Naive thymus-derived CD4-positive, alpha-beta T cell (primary cell): ENCODE results near the gene TTC39C. TPM values are rescaled to one million over a fixed set of nuclear protein-coding genes. Genes with fewer than 3 reads are reported as not detected.
"Not testable (repeated sequence)": the region's sequence is repeated elsewhere in the genome, so short reads cannot be mapped to it uniquely, and the experiment has no call there.

Experiments
- ATAC-seq: fragments of 150-1000 bp; cut with Tn5 transposase; 2 replicates; pipeline ENCODE4 v1.10.0; 2021; ENCODE audit warnings: mild to moderate bottlenecking, moderate library complexity
- CTCF ChIA-PET: fragments of 350-600 bp; sonication (Branson Sonifier 250); formaldehyde crosslinking; loops from one replicate; lab custom pipeline; 2021; ENCODE audit warnings: antibody characterized with exemption; lab: Charles Lee
- POLR2A ChIA-PET: fragments of 350-600 bp; sonication (Branson Sonifier 250); formaldehyde crosslinking; loops from one replicate; lab custom pipeline; 2021; ENCODE audit warnings: antibody characterized with exemption, inconsistent platforms; lab: Charles Lee
- DNase-seq, 9 donors: peaks; one replicate each; pipeline versions ENCODE4 v3.0.0 to v3.0.0-alpha.2; 2020 to 2022; ENCODE audit warnings: mixed read lengths in 1 of 9
- H3K27ac ChIP-seq: one replicate; pipeline ENCODE4 v1.7.0; 2013; ENCODE audit warnings: mild to moderate bottlenecking, low read depth, low read length, moderate library complexity
- H3K27me3 ChIP-seq, 2 donors: one replicate each; pipeline ENCODE4 v1.7.0; 2013; ENCODE audit warnings: low read length in 2 of 2, mild to moderate bottlenecking in 2 of 2, moderate library complexity in 2 of 2; ENCODE audit not compliant: control insufficient read depth in 2 of 2, insufficient read depth in 2 of 2
- H3K36me3 ChIP-seq, 3 experiments: 1 replicate in 2 of 3; 2 replicates in 1 of 3; pipeline ENCODE4 v1.7.0; 2013; ENCODE audit warnings: low read length in 3 of 3, mild to moderate bottlenecking in 3 of 3, moderate library complexity in 1 of 3; ENCODE audit not compliant: insufficient read depth in 3 of 3, control insufficient read depth in 2 of 3
- H3K4me1 ChIP-seq, 2 donors: one replicate each; pipeline ENCODE4 v1.7.0; 2013; ENCODE audit warnings: low read length in 2 of 2, mild to moderate bottlenecking in 2 of 2, moderate library complexity in 1 of 2; ENCODE audit not compliant: control insufficient read depth in 2 of 2, insufficient read depth in 2 of 2
- H3K4me3 ChIP-seq: 2 replicates; pipeline ENCODE4 v1.7.0; 2013; ENCODE audit warnings: mild to moderate bottlenecking, low read length
- H3K9me3 ChIP-seq, 3 experiments: 1 replicate in 2 of 3; 2 replicates in 1 of 3; pipeline ENCODE4 v1.7.0; 2013; ENCODE audit warnings: low read length in 3 of 3; ENCODE audit not compliant: control insufficient read depth in 2 of 3
- H3K27ac Mint-ChIP-seq, 9 donors: one replicate each; pipeline ENCODE4 v1.8.0; 2020 to 2022; ENCODE audit warnings: mixed read lengths in 9 of 9, mild to moderate bottlenecking in 8 of 9, moderate library complexity in 5 of 9, inconsistent platforms in 2 of 9
- H3K27me3 Mint-ChIP-seq, 5 donors: one replicate each; pipeline ENCODE4 v1.8.0; 2021 to 2022; ENCODE audit warnings: mixed read lengths in 5 of 5, mild to moderate bottlenecking in 1 of 5
- H3K36me3 Mint-ChIP-seq, 5 donors: one replicate each; pipeline ENCODE4 v1.8.0; 2020 to 2022; ENCODE audit warnings: mixed read lengths in 5 of 5, mild to moderate bottlenecking in 3 of 5, inconsistent platforms in 1 of 5
- H3K4me1 Mint-ChIP-seq, 7 donors: one replicate each; pipeline ENCODE4 v1.8.0; 2020 to 2022; ENCODE audit warnings: mixed read lengths in 7 of 7, mild to moderate bottlenecking in 3 of 7, inconsistent platforms in 1 of 7
- H3K4me3 Mint-ChIP-seq, 10 donors: one replicate each; pipeline ENCODE4 v1.8.0; 2020 to 2022; ENCODE audit warnings: mild to moderate bottlenecking in 10 of 10, mixed read lengths in 10 of 10, moderate library complexity in 6 of 10, inconsistent platforms in 2 of 10
- H3K9me3 Mint-ChIP-seq, 11 donors: one replicate each; pipeline ENCODE4 v1.8.0; 2020 to 2022; ENCODE audit warnings: mixed read lengths in 11 of 11, mild to moderate bottlenecking in 4 of 11, inconsistent platforms in 1 of 11, moderate library complexity in 1 of 11
- intact Hi-C, 2 donors: fragments of 100-400 bp; cut with micrococcal nuclease; formaldehyde crosslinking; loops; one replicate each; pipeline ENCODE4 v1.15.1; 2023
- polyA plus RNA-seq, 2 donors: library from polyadenylated mRNA; unstranded; fragments of 300-500 nt; fragmentation: Illumina TruSeq; gene quantifications; one replicate each; pipeline ENCODE4 v1.2.3, GENCODE V29; 2021
- total RNA-seq, 6 experiments: library from RNA in 5 of 6; stranded (reverse) in 5 of 6; gene quantifications; 1 replicate in 5 of 6; 2 replicates in 1 of 6; pipeline ENCODE4 v1.2.3 and lab custom pipeline; 2021 to 2026

Gene TTC39C
- total and polyA plus RNA-seq, 7 experiments from 2014 or later, result 51.4 to 98.8 (median 87.7) TPM

DNA sequence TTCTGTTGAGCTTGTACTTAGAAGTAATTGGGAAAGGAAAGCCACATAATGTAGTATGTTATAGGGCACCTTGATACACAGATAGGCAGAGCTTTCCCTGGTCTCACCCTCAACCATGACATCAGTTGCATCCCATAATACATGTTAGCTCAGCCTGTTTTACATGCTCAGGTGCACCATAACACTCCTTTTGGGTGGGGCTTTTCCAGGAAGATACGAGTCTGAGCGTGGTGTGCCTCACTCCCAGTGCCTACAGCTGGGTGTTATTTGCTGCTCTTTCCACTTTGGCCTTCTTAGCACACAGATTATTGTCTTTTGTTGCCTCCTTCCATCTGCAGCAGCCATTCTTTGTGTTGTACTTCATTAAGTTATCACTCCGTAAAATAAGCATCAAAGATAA, 11.9 kb downstream of the TTC39C start:
- no peaks in the 10 kb centered on the region for H3K27me3 ChIP-seq
- Mint-ChIP-seq H3K27me3 (no peaks in the 10 kb centered on the region), H3K36me3 (peaks cover 1 to 40% (median 24%) of the 10 kb centered on the region in 5 donors), H3K9me3 (no peaks in the 10 kb centered on the region), H3K4me3 (peak overlapping the region in 8 of 10 donors; percentile 10 to 97 (median 30)), H3K4me1 (peaks cover 72 to 95% (median 88%) of the 10 kb centered on the region in 7 donors), H3K27ac (peak overlapping the region in 8 of 9 donors; percentile 0 to 72 (median 57))
- ATAC-seq (no peak), DNase-seq (no peak)
- H3K4me3 ChIP-seq, result no peak overlapping the region
- no peak overlapping the region for H3K27ac ChIP-seq
- H3K36me3 ChIP-seq, result peaks cover 0 to 14% (median 8%) of the 10 kb centered on the region in 3 experiments
- no peaks in the 10 kb centered on the region for H3K9me3 ChIP-seq
- ChIA-PET POLR2A (interaction anchor here (0.5 to 1.3 kb wide), 3 partner anchors 9 to 11 kb away, joined by 3 to 5 read pairs (median 4); no protein-coding TSS in a partner anchor), CTCF (interaction anchor here (0.6 kb wide), 1 partner anchor 21 kb away, joined by 6 read pairs; no protein-coding TSS in a partner anchor)
- intact Hi-C loops, result no loop called here
- peaks cover 55 to 56% of the 10 kb centered on the region in 2 donors for H3K4me1 ChIP-seq

GRCh38 chr18:24027156-24027827, 12.7 kb downstream of the TTC39C start:
- no peaks in the 10 kb centered on the region for H3K9me3 Mint-ChIP-seq
- H3K4me1 Mint-ChIP-seq, result peaks cover 72 to 95% (median 88%) of the 10 kb centered on the region in 7 donors
- no peaks in the 10 kb centered on the region for H3K27me3 ChIP-seq
- H3K27me3 Mint-ChIP-seq, result no peaks in the 10 kb centered on the region
- H3K27ac Mint-ChIP-seq, result peak overlapping the region in 3 of 9 donors; percentile 2 to 80 (median 6)
- ATAC-seq (peak; percentile 53), DNase-seq (no peak)
- no peaks in the 10 kb centered on the region for H3K9me3 ChIP-seq
- H3K36me3 Mint-ChIP-seq, result peaks cover 4 to 46% (median 18%) of the 10 kb centered on the region in 5 donors
- H3K4me3 ChIP-seq, result no peak overlapping the region
- intact Hi-C loops, result no loop called here
- H3K27ac ChIP-seq, result no peak overlapping the region
- peak overlapping the region in 4 of 10 donors; percentile 13 to 97 (median 48) for H3K4me3 Mint-ChIP-seq
- H3K4me1 ChIP-seq, result peaks cover 47 to 49% of the 10 kb centered on the region in 2 donors
- CTCF ChIA-PET, result no interaction called here
- POLR2A ChIA-PET, result interaction anchor here (0.5 to 1.3 kb wide), 2 partner anchors 9 to 10 kb away, joined by 3 to 4 read pairs; no protein-coding TSS in a partner anchor
- peaks cover 0 to 12% (median 8%) of the 10 kb centered on the region in 3 experiments for H3K36me3 ChIP-seq

DNA sequence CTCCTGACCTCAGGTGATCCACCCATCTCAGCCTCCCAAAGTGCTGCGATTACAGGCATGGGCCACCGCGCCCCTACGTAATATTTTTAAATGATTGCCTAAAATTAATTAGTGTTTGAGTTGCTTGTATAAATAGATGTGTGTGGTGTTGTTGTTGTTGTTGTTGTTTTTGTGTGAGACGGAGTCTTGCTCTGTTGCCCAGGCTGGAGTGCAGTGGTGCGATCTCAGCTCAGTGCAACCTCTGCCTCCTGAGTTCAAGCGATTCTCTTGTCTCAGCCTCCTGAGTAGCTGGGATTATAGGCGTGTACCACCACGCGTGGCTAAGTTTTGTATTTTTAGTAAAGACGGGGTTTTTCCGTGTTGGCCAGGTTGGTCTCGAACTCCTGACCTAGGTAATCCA, 14.4 kb downstream of the TTC39C start:
- not testable (repeated sequence) for DNase-seq, H3K9me3 ChIP-seq, H3K9me3 Mint-ChIP-seq, H3K4me3 ChIP-seq, H3K27ac ChIP-seq, ATAC-seq, H3K27me3 ChIP-seq, H3K27me3 Mint-ChIP-seq
- peak overlapping the region in 4 of 9 donors; percentile 63 to 88 (median 72) for H3K27ac Mint-ChIP-seq
- POLR2A ChIA-PET, result interaction anchor here (0.5 kb wide), 1 partner anchor 8 kb away, joined by 3 read pairs; no protein-coding TSS in a partner anchor
- intact Hi-C loops, result loop anchor here in 1 of 2 donors (1.0 kb wide), 1 partner anchor 10 kb away; no protein-coding TSS in a partner anchor
- peak overlapping the region in 5 of 10 donors; percentile 5 to 33 (median 19) for H3K4me3 Mint-ChIP-seq
- Histone ChIP-seq H3K4me1 (peaks cover 47 to 50% of the 10 kb centered on the region in 2 donors), H3K36me3 (peaks cover 0 to 12% (median 0%) of the 10 kb centered on the region in 3 experiments)
- peaks cover 12 to 42% (median 18%) of the 10 kb centered on the region in 5 donors for H3K36me3 Mint-ChIP-seq
- CTCF ChIA-PET, result interaction anchor here (0.9 kb wide), 1 partner anchor 91 kb away, joined by 3 read pairs; no protein-coding TSS in a partner anchor
- peaks cover 66 to 97% (median 85%) of the 10 kb centered on the region in 7 donors for H3K4me1 Mint-ChIP-seq

- H3K4me1 Mint-ChIP-seq, result peaks cover 51 to 95% (median 85%) of the 10 kb centered on the region in 7 donors
- peaks cover 38 to 42% of the 10 kb centered on the region in 2 donors for H3K4me1 ChIP-seq
Observed at GRCh38 chr18:24031318-24031717, 16.8 kb downstream of the TTC39C start.

GRCh38 chr18:24031916-24032315, 17.4 kb downstream of the TTC39C start:
- H3K36me3 Mint-ChIP-seq, result peaks cover 7 to 27% (median 13%) of the 10 kb centered on the region in 5 donors
- Histone ChIP-seq H3K36me3 (peaks cover 0 to 5% (median 0%) of the 10 kb centered on the region in 3 experiments), H3K9me3 (no peaks in the 10 kb centered on the region), H3K27me3 (no peaks in the 10 kb centered on the region), H3K4me3 (no peak overlapping the region), H3K4me1 (peaks cover 38 to 43% of the 10 kb centered on the region in 2 donors), H3K27ac (no peak overlapping the region)
- H3K4me3 Mint-ChIP-seq, result peak overlapping the region in 7 of 10 donors; percentile 2 to 54 (median 20)
- no peaks in the 10 kb centered on the region for H3K9me3 Mint-ChIP-seq
- intact Hi-C loops, result loop anchor here in 1 of 2 donors (1.0 kb wide), 1 partner anchor 11 kb away; no protein-coding TSS in a partner anchor
- ChIA-PET CTCF (no interaction called here), POLR2A (interaction anchor here (1.0 kb wide), 1 partner anchor 21 kb away, joined by 3 read pairs; no protein-coding TSS in a partner anchor)
- H3K27ac Mint-ChIP-seq, result peak overlapping the region in 7 of 9 donors; percentile 1 to 87 (median 7)
- peaks cover 49 to 95% (median 85%) of the 10 kb centered on the region in 7 donors for H3K4me1 Mint-ChIP-seq
- ATAC-seq (no peak), DNase-seq (no peak)
- no peaks in the 10 kb centered on the region for H3K27me3 Mint-ChIP-seq

More at GRCh38 chr18:24031318-24031717, 16.8 kb downstream of the TTC39C start:
- H3K9me3 ChIP-seq, result no peaks in the 10 kb centered on the region
- Mint-ChIP-seq H3K27me3 (no peaks in the 10 kb centered on the region), H3K27ac (peak overlapping the region in 8 of 9 donors; percentile 1 to 87 (median 8)), H3K36me3 (peaks cover 12 to 33% (median 13%) of the 10 kb centered on the region in 5 donors), H3K4me3 (peak overlapping the region in 8 of 10 donors; percentile 2 to 54 (median 23)), H3K9me3 (no peaks in the 10 kb centered on the region)
- intact Hi-C loops, result no loop called here
- no peak overlapping the region for H3K4me3 ChIP-seq
- DNase-seq (no peak), ATAC-seq (no peak)
- peaks cover 0 to 9% (median 0%) of the 10 kb centered on the region in 3 experiments for H3K36me3 ChIP-seq
- H3K27ac ChIP-seq, result no peak overlapping the region
- no peaks in the 10 kb centered on the region for H3K27me3 ChIP-seq
- CTCF ChIA-PET, result no interaction called here
- POLR2A ChIA-PET, result no interaction called here

GRCh38 chr18:24033641-24034412, 19.3 kb downstream of the TTC39C start:
- peak overlapping the region in 7 of 10 donors; percentile 2 to 71 (median 54) for H3K4me3 Mint-ChIP-seq

More at GRCh38 chr18:24033641-24034412, 19.3 kb downstream of the TTC39C start:
- ChIA-PET CTCF (no interaction called here), POLR2A (interaction anchor here (1.0 to 1.8 kb wide), 2 partner anchors 19 to 24 kb away, joined by 3 to 4 read pairs; no protein-coding TSS in a partner anchor)
- Histone ChIP-seq H3K9me3 (no peaks in the 10 kb centered on the region), H3K27ac (no peak overlapping the region), H3K27me3 (no peaks in the 10 kb centered on the region), H3K4me1 (peaks cover 37 to 42% of the 10 kb centered on the region in 2 donors), H3K36me3 (peaks cover 0 to 5% (median 0%) of the 10 kb centered on the region in 3 experiments), H3K4me3 (no peak overlapping the region)
- ATAC-seq, result no peak
- no peak for DNase-seq
- Mint-ChIP-seq H3K36me3 (peaks cover 10 to 32% (median 16%) of the 10 kb centered on the region in 5 donors), H3K27ac (peak overlapping the region in 6 of 9 donors; percentile 3 to 77 (median 38)), H3K9me3 (no peaks in the 10 kb centered on the region), H3K27me3 (no peaks in the 10 kb centered on the region), H3K4me1 (peaks cover 49 to 94% (median 88%) of the 10 kb centered on the region in 7 donors)
- intact Hi-C loops, result no loop called here
